Measurements from ENCODE around the gene ZBTB4.
"Not testable (repeated sequence)": the region's sequence is repeated elsewhere in the genome, so short reads cannot be mapped to it uniquely, and the experiment has no call there.

ZBTB4 gene

GRCh38 chr17:7470457-7470973, 8.9 kb downstream of the ZBTB4 start:
- DNase-seq (ENCODE audit: low spot score): not testable (repeated sequence)

GRCh38 chr17:7469843-7470242, 9.6 kb downstream of the ZBTB4 start:
- DNase-seq (ENCODE audit: low spot score): not testable (repeated sequence)

- no peak for DNase-seq (ENCODE audit: low spot score)
These were observed 10.5 kb downstream of the ZBTB4 start for GRCh38 chr17:7468804-7469389.

GRCh38 chr17:7468290-7468689, 11.1 kb downstream of the ZBTB4 start:
- DNase-seq (ENCODE audit: low spot score): no peak

GRCh38 chr17:7467498-7467897, 11.9 kb downstream of the ZBTB4 start:
- no peak for DNase-seq (ENCODE audit: low spot score)

GRCh38 chr17:7466639-7467341, 12.6 kb downstream of the ZBTB4 start:
- peak; percentile 72 for DNase-seq (ENCODE audit: low spot score)

- DNase-seq (ENCODE audit: low spot score): no peak
These were observed 13.2 kb downstream of the ZBTB4 start for GRCh38 chr17:7466318-7466638.

- DNase-seq (ENCODE audit: low spot score): no peak
These were observed 13.7 kb downstream of the ZBTB4 start for GRCh38 chr17:7465597-7466275.

GRCh38 chr17:7464081-7464480, 15.3 kb downstream of the ZBTB4 start:
- no peak for DNase-seq (ENCODE audit: low spot score)

GRCh38 chr17:7463372-7463846, 16.0 kb downstream of the ZBTB4 start:
- DNase-seq (ENCODE audit: low spot score): no peak

GRCh38 chr17:7462474-7463371, 16.7 kb downstream of the ZBTB4 start:
- DNase-seq (ENCODE audit: low spot score): no peak

GRCh38 chr17:7460850-7461660, 18.4 kb downstream of the ZBTB4 start:
- DNase-seq (ENCODE audit: low spot score): no peak

- DNase-seq (ENCODE audit: low spot score): no peak
These were observed 19.4 kb downstream of the ZBTB4 start for GRCh38 chr17:7459961-7460545.

GRCh38 chr17:7448461-7448860, 31.0 kb downstream of the ZBTB4 start:
- DNase-seq (ENCODE audit: low spot score): no peak

GRCh38 chr17:7445619-7445968, 33.8 kb downstream of the ZBTB4 start:
- no peak for DNase-seq (ENCODE audit: low spot score)

GRCh38 chr17:7444682-7445618, 34.5 kb downstream of the ZBTB4 start, which contains the start of gene CHRNB1:
Gene CHRNB1, plus strand, starts transcription at chr17:7445061. Its CDS starts 67 bp downstream, at chr17:7445128.
- DNase-seq (ENCODE audit: low spot score): peak; percentile 77

GRCh38 chr17:7443499-7444485, 35.6 kb downstream of the ZBTB4 start:
- DNase-seq (ENCODE audit: low spot score): peak; percentile 62

- no peak for DNase-seq (ENCODE audit: low spot score)
These were observed 37.3 kb downstream of the ZBTB4 start for GRCh38 chr17:7442142-7442541.
